Testis (tissue), 2 donors: ENCODE results near the gene BBS1.

Source experiments
- CTCF ChIP-seq, 3 experiments: fragments of 450-650 bp in 2 of 3; fragments of 200-600 bp in 1 of 3; sonication (generic) in 1 of 3; IDR thresholded peaks; one replicate each; pipeline ENCODE4 v1.5.1; 2016 to 2019; ENCODE audit warnings: antibody characterized with exemption in 3 of 3, mild to moderate bottlenecking in 2 of 3, moderate library complexity in 1 of 3
- POLR2A ChIP-seq: fragments of 450-650 bp; IDR thresholded peaks from one replicate; pipeline ENCODE4 v1.6.1; 2017; ENCODE audit warnings: antibody characterized with exemption, mild to moderate bottlenecking, moderate library complexity

- no peak for TF ChIP-seq CTCF (IDR thresholded peaks at IDR 0.05)
- no peak for TF ChIP-seq POLR2A
Measured at GRCh38 chr11:66495401-66495854, 15.0 kb upstream of the BBS1 start.
